ENCODE data around the gene CAMK4. TPM values are rescaled to one million over a fixed set of nuclear protein-coding genes. Genes with fewer than 3 reads are reported as not detected.

The CAMK4 gene
- total RNA-seq, 1 donor from 2014 or later: 5.0 TPM

GRCh38 chr5:111262153-111262552, 38.0 kb downstream of the CAMK4 start:
- no peak overlapping the region for H3K27ac ChIP-seq
- H3K27me3 Mint-ChIP-seq (ENCODE audit: insufficient read depth, low read depth): no peaks in the 10 kb centered on the region
- H3K36me3 Mint-ChIP-seq: peaks cover 4% of the 10 kb centered on the region
- no peaks in the 10 kb centered on the region for H4K20me1 ChIP-seq (ENCODE audit: low read depth)
- H3K9ac ChIP-seq: no peak overlapping the region
- H3K4me1 ChIP-seq: no peaks in the 10 kb centered on the region
- no peaks in the 10 kb centered on the region for H3K9me3 ChIP-seq (ENCODE audit: low read depth)
- no peak overlapping the region for H2AFZ ChIP-seq (replicated peaks)
- no peaks in the 10 kb centered on the region for H3K4me1 Mint-ChIP-seq
- no peak overlapping the region for H3K27ac Mint-ChIP-seq
- no peaks in the 10 kb centered on the region for H3K79me2 ChIP-seq (ENCODE audit: low read depth)
- no peaks in the 10 kb centered on the region for H3K27me3 ChIP-seq
- peaks cover 4% of the 10 kb centered on the region for H3K9me3 Mint-ChIP-seq
- no peaks in the 10 kb centered on the region for H3K36me3 ChIP-seq
- no peak for DNase-seq (ENCODE audit: low spot score)
- H3K4me2 ChIP-seq: no peak overlapping the region
- no peak overlapping the region for H3K4me3 ChIP-seq
- no peak overlapping the region for H3K4me3 Mint-ChIP-seq
- H3F3A ChIP-seq (ENCODE audit: low read depth): no peaks in the 10 kb centered on the region
- TF ChIP-seq CTCF (IDR thresholded peaks at IDR 0.05) (no peak), EZH2 (IDR thresholded peaks at IDR 0.05) (no peak), EZH2phosphoT487 (IDR thresholded peaks at IDR 0.05) (no peak)

GRCh38 chr5:111262815-111263214, 38.6 kb downstream of the CAMK4 start:
- TF ChIP-seq CTCF (IDR thresholded peaks at IDR 0.05): no peak
- H3K36me3 ChIP-seq: no peaks in the 10 kb centered on the region
- no peak overlapping the region for H3K4me2 ChIP-seq
- Mint-ChIP-seq H3K27me3 (ENCODE audit: insufficient read depth, low read depth) (no peaks in the 10 kb centered on the region), H3K4me1 (no peaks in the 10 kb centered on the region), H3K36me3 (peaks cover 3% of the 10 kb centered on the region), H3K4me3 (no peak overlapping the region), H3K27ac (no peak overlapping the region), H3K9me3 (peaks cover under 1% of the 10 kb centered on the region)
- no peaks in the 10 kb centered on the region for H3K79me2 ChIP-seq (ENCODE audit: low read depth)
- no peaks in the 10 kb centered on the region for H3F3A ChIP-seq (ENCODE audit: low read depth)
- no peaks in the 10 kb centered on the region for H3K4me1 ChIP-seq
- no peak overlapping the region for H2AFZ ChIP-seq (replicated peaks)
- H3K9ac ChIP-seq: no peak overlapping the region
- no peak overlapping the region for H3K27ac ChIP-seq
- no peak for DNase-seq (ENCODE audit: low spot score)
- H3K4me3 ChIP-seq: no peak overlapping the region
- H3K9me3 ChIP-seq (ENCODE audit: low read depth): no peaks in the 10 kb centered on the region
- H3K27me3 ChIP-seq: no peaks in the 10 kb centered on the region
- no peaks in the 10 kb centered on the region for H4K20me1 ChIP-seq (ENCODE audit: low read depth)

GRCh38 chr5:111266491-111266890, 42.3 kb downstream of the CAMK4 start:
- Mint-ChIP-seq H3K27ac (no peak overlapping the region), H3K27me3 (ENCODE audit: insufficient read depth, low read depth) (no peaks in the 10 kb centered on the region), H3K9me3 (no peaks in the 10 kb centered on the region), H3K4me3 (no peak overlapping the region), H3K4me1 (no peaks in the 10 kb centered on the region), H3K36me3 (no peaks in the 10 kb centered on the region)
- Histone ChIP-seq H3K4me1 (no peaks in the 10 kb centered on the region), H3K9me3 (ENCODE audit: low read depth) (no peaks in the 10 kb centered on the region), H3K79me2 (ENCODE audit: low read depth) (no peaks in the 10 kb centered on the region), H3K27me3 (no peaks in the 10 kb centered on the region), H4K20me1 (ENCODE audit: low read depth) (no peaks in the 10 kb centered on the region), H3K36me3 (no peaks in the 10 kb centered on the region), H2AFZ (replicated peaks) (no peak overlapping the region), H3K9ac (no peak overlapping the region), H3F3A (ENCODE audit: low read depth) (no peaks in the 10 kb centered on the region), H3K27ac (no peak overlapping the region), H3K4me2 (no peak overlapping the region), H3K4me3 (no peak overlapping the region)
- DNase-seq (ENCODE audit: low spot score): no peak
- TF ChIP-seq CTCF (IDR thresholded peaks at IDR 0.05) (no peak), EZH2 (IDR thresholded peaks at IDR 0.05) (no peak), EZH2phosphoT487 (IDR thresholded peaks at IDR 0.05) (no peak)

- no peak for DNase-seq (ENCODE audit: low spot score)
- H3K4me3 ChIP-seq: no peak overlapping the region
- H3K4me2 ChIP-seq: no peak overlapping the region
- no peak overlapping the region for H3K27ac ChIP-seq
- Mint-ChIP-seq H3K36me3 (no peaks in the 10 kb centered on the region), H3K4me3 (no peak overlapping the region), H3K27ac (no peak overlapping the region), H3K4me1 (no peaks in the 10 kb centered on the region), H3K9me3 (no peaks in the 10 kb centered on the region), H3K27me3 (ENCODE audit: insufficient read depth, low read depth) (no peaks in the 10 kb centered on the region)
- H4K20me1 ChIP-seq (ENCODE audit: low read depth): no peaks in the 10 kb centered on the region
- H3K79me2 ChIP-seq (ENCODE audit: low read depth): no peaks in the 10 kb centered on the region
- TF ChIP-seq EZH2phosphoT487 (IDR thresholded peaks at IDR 0.05) (no peak), CTCF (IDR thresholded peaks at IDR 0.05) (no peak), EZH2 (IDR thresholded peaks at IDR 0.05) (no peak)
- no peaks in the 10 kb centered on the region for H3K9me3 ChIP-seq (ENCODE audit: low read depth)
- H3K36me3 ChIP-seq: no peaks in the 10 kb centered on the region
- H3K4me1 ChIP-seq: no peaks in the 10 kb centered on the region
- no peak overlapping the region for H3K9ac ChIP-seq
- H3K27me3 ChIP-seq: no peaks in the 10 kb centered on the region
- H3F3A ChIP-seq (ENCODE audit: low read depth): no peaks in the 10 kb centered on the region
- no peak overlapping the region for H2AFZ ChIP-seq (replicated peaks)
Observed at GRCh38 chr5:111268300-111268699, 44.1 kb downstream of the CAMK4 start.
